ENCODE data around the gene SIK3. TPM values are rescaled to one million over a fixed set of nuclear protein-coding genes. Genes with fewer than 3 reads are reported as not detected.

SIK3 gene
- total RNA-seq, 1 experiment from 2014 or later, result 31.4 TPM

DNA sequence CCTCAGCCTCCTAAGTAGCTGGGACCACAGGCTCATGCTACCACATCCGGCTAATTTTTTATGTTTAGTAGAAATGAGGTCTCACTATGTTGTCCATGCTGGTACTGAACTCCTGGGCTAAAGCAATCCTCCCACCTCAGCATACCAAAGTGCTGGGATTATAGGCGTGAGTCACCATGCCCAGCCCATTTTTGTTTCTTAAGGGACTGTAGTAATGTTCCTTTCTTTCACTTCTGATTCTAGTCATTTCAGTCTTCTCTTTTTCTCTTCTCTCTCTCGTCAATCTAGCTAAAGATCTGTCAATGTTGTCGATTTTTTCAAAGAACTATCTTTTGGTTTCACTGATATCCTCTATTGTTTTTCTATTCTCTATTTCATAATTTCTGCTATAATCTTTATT, 149.8 kb downstream of the SIK3 start:
- no peaks in the 10 kb centered on the region for H3K4me1 Mint-ChIP-seq

More for the DNA sequence above, 149.8 kb downstream of the SIK3 start:
- no peaks in the 10 kb centered on the region for H3K23me2 ChIP-seq (ENCODE audit: insufficient read length, low read depth, low read length, poor library complexity, severe bottlenecking)
- no peak overlapping the region for H2BK12ac ChIP-seq (ENCODE audit: insufficient read length, low read depth, low read length)
- H4K8ac ChIP-seq (replicated peaks; ENCODE audit: insufficient read length, low read depth, low read length), result no peak overlapping the region
- H2AK5ac ChIP-seq (ENCODE audit: insufficient read length, low read length), result no peak overlapping the region
- no peak overlapping the region for H3K4ac ChIP-seq (ENCODE audit: low read depth, low read length)
- TF ChIP-seq, protein P1, sequence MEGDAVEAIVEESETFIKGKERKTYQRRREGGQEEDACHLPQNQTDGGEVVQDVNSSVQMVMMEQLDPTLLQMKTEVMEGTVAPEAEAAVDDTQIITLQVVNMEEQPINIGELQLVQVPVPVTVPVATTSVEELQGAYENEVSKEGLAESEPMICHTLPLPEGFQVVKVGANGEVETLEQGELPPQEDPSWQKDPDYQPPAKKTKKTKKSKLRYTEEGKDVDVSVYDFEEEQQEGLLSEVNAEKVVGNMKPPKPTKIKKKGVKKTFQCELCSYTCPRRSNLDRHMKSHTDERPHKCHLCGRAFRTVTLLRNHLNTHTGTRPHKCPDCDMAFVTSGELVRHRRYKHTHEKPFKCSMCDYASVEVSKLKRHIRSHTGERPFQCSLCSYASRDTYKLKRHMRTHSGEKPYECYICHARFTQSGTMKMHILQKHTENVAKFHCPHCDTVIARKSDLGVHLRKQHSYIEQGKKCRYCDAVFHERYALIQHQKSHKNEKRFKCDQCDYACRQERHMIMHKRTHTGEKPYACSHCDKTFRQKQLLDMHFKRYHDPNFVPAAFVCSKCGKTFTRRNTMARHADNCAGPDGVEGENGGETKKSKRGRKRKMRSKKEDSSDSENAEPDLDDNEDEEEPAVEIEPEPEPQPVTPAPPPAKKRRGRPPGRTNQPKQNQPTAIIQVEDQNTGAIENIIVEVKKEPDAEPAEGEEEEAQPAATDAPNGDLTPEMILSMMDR (conservative IDR thresholded peaks at IDR 0.05), result no peak
- H3K56ac ChIP-seq (ENCODE audit: insufficient read length, low read depth, low read length), result no peak overlapping the region
- H3K9me3 ChIP-seq (ENCODE audit: control insufficient read depth, low read depth, low read length), result no peaks in the 10 kb centered on the region
- no peaks in the 10 kb centered on the region for H3K79me1 ChIP-seq (ENCODE audit: insufficient read depth, low read depth, low read length, poor library complexity, severe bottlenecking)
- H2BK15ac ChIP-seq (ENCODE audit: low read depth, low read length), result no peak overlapping the region
- DNase-seq, result no peak
- H4K5ac ChIP-seq (ENCODE audit: insufficient read length, low read depth, low read length), result no peak overlapping the region
- H3K9ac ChIP-seq (ENCODE audit: extremely low read depth, insufficient read length, low read length), result no peak overlapping the region
- H3K18ac ChIP-seq (ENCODE audit: insufficient read length, low read depth, low read length), result no peak overlapping the region
- Mint-ChIP-seq H3K4me3 (no peak overlapping the region), H3K27ac (peak overlapping the region in 1 of 3 experiments; percentile 20; a peak in 1 of 7 replicates), H3K27me3 (ENCODE audit: low read depth) (no peaks in the 10 kb centered on the region), H3K9me3 (no peaks in the 10 kb centered on the region), H3K36me3 (ENCODE audit: insufficient read depth in 1 of 3, low read depth in 3 of 3) (peaks cover 2 to 12% (median 11%) of the 10 kb centered on the region in 3 experiments; a peak in 6 of 7 replicates)
- H3K27me3 ChIP-seq (ENCODE audit: insufficient read depth, low read length), result no peaks in the 10 kb centered on the region
- H3K14ac ChIP-seq (ENCODE audit: insufficient read depth, low read length), result no peak overlapping the region
- H4K20me1 ChIP-seq (ENCODE audit: control insufficient read depth, insufficient read depth, insufficient read length), result no peaks in the 10 kb centered on the region
- H2BK5ac ChIP-seq (ENCODE audit: insufficient read length, low read length), result no peak overlapping the region
- H2BK120ac ChIP-seq (ENCODE audit: low read depth, low read length, poor library complexity, severe bottlenecking), result no peak overlapping the region
- no peak overlapping the region for H4K91ac ChIP-seq (ENCODE audit: insufficient read length, low read depth, low read length)
- no CpG with 5 or more reads among the region's 4 CpGs for WGBS (ENCODE audit: extremely low coverage, insufficient read length, low lambda C conversion rate)
- H2AFZ ChIP-seq (ENCODE audit: low read length), result no peak overlapping the region
- H3K4me1 ChIP-seq (ENCODE audit: insufficient read depth, low read length), result no peaks in the 10 kb centered on the region
- H2BK20ac ChIP-seq (ENCODE audit: low read depth, low read length, poor library complexity, severe bottlenecking), result no peak overlapping the region
- H3T11ph ChIP-seq (ENCODE audit: low read length), result no peak overlapping the region
- no peak overlapping the region for H3K4me2 ChIP-seq (ENCODE audit: insufficient read depth, insufficient read length, low read length)
- H3K79me2 ChIP-seq (ENCODE audit: insufficient read depth, low read length), result no peaks in the 10 kb centered on the region
- H3K23ac ChIP-seq (ENCODE audit: insufficient read length, low read depth, low read length), result no peak overlapping the region
- H3K27ac ChIP-seq (ENCODE audit: insufficient read length, low read depth, low read length), result no peak overlapping the region
